ENCODE results near the gene TBX1. TPM values are rescaled to one million over a fixed set of nuclear protein-coding genes. Genes with fewer than 3 reads are reported as not detected.

The TBX1 gene
- total RNA-seq, 1 donor from 2014 or later = not detected

DNA sequence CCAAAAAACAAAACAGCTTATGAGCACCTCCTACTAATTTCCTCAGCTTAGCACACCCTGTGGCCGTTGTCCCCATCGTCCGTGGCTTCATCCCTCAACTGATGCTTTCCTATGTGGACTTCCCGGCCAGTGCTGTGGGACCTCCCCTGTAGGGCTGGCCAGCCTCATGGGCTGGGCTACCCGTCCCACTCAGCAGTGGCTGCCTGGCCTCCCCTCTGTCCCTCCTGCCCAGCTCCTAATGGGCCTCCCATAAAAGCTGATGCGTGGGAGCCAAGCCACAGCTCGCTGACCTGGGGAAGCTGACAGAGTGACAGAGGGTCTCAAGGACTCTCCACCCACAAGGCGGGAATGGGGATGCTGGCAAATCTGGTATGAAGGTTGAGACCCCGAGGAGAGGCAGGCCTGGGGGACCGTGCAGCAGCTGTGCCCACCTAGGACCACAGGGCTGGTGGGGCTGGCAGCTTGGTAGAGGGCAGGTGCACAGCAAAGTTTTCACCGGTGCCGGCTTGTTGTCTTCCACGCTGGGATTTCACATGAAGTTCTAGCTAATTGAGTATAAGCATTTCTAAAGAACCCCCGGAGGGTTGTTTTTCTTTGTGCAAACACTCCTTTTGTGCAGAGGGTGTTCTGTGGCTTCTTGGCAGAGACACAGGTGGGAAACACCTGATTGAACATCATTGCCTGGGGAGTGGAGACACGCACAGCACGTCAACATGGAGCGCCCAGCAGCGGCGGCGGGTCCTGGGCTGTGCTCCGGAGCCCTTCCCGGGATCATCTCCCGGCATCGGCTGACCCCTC is 23.2 kb downstream of the TBX1 start:
- no peak overlapping the region for H3K4me3 ChIP-seq (ENCODE audit: low read depth, low read length)
- no peak for DNase-seq (ENCODE audit: low read depth)
- TF ChIP-seq, protein P1, sequence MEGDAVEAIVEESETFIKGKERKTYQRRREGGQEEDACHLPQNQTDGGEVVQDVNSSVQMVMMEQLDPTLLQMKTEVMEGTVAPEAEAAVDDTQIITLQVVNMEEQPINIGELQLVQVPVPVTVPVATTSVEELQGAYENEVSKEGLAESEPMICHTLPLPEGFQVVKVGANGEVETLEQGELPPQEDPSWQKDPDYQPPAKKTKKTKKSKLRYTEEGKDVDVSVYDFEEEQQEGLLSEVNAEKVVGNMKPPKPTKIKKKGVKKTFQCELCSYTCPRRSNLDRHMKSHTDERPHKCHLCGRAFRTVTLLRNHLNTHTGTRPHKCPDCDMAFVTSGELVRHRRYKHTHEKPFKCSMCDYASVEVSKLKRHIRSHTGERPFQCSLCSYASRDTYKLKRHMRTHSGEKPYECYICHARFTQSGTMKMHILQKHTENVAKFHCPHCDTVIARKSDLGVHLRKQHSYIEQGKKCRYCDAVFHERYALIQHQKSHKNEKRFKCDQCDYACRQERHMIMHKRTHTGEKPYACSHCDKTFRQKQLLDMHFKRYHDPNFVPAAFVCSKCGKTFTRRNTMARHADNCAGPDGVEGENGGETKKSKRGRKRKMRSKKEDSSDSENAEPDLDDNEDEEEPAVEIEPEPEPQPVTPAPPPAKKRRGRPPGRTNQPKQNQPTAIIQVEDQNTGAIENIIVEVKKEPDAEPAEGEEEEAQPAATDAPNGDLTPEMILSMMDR (conservative IDR thresholded peaks at IDR 0.05; ENCODE audit: low read depth, low read length) = no peak

DNA sequence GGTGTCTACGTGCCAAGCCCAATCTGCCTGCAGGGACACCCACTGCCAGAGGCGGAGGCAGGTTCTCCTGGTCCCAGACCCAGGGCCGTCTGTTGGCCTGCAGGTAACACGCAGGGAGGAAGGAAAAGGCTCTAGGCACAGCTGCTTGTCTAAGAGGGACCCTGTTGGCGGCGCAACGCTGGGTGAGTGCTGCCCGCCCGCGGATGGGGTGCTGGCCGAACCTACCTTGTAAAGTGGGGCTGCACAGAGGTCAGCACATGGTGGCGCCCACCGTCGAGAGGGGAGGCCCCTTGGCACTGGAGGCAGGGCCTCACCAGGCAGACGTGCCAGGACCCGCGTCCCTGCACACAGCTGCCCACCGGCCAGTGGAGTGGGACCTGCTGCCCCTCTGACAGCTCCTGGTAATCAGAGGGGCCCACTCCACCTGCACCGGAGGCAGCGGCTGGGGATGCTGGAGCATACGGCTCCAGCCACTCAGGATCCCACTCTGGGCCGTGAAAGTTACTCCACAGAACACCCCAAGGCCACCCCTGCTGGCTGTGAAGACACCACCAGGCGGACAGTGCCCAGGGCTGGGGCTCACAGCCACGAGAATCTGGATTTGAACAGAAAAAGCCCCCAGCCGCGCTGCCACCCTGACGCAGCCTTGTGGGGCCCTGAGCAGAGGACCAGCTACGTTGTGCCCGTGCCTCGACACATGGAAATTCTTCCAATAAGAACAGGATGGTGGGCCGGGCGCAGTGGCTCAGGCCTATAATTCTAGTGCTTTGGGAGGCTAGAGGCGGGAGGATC is 24.0 kb downstream of the TBX1 start:
- no peak for DNase-seq (ENCODE audit: low read depth)
- no peak overlapping the region for H3K4me3 ChIP-seq (ENCODE audit: low read depth, low read length)
- TF ChIP-seq, protein P1 (conservative IDR thresholded peaks at IDR 0.05; ENCODE audit: low read depth, low read length) = no peak

DNA sequence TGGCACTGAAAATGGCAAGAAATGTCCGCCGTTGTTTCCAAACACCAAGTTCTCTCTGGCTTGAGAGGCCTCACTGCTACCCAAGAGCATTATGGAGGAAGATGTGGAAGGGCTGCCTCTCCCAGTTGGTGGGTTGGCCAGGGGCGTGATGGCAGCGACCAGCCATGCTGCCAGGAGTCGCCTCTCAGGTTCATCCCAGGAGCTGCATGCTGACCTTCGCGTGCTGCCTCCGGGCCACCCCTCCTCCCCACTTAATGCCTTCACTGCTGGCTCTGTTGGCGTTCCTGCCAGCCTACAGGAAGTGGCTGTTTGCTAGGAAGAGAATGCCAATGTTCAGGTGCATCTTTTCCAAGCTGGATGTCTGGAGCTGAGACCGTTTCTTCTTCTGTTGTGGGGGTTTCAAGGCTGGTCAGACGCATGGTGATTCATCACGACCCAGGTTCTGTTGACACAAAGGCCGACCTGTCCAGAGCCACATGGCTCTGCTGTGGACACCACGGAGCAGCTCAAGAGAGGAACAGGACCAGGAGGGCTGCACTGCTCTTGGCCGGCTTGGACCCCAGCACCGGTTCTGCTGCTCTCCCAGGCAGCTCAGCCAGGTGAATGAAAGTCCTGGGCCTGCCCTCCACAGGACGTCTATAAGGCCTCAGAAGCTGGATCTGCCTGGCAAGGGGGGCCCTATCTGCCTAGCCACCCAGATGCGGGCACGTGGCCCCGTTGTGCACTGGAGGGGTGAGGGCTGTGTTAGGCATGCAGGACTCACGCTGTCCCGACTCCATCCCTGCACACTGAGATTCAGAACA is 25.1 kb downstream of the TBX1 start:
- TF ChIP-seq, protein P1 (conservative IDR thresholded peaks at IDR 0.05; ENCODE audit: low read depth, low read length) = no peak
- no peak overlapping the region for H3K4me3 ChIP-seq (ENCODE audit: low read depth, low read length)
- no peak for DNase-seq (ENCODE audit: low read depth)

DNA sequence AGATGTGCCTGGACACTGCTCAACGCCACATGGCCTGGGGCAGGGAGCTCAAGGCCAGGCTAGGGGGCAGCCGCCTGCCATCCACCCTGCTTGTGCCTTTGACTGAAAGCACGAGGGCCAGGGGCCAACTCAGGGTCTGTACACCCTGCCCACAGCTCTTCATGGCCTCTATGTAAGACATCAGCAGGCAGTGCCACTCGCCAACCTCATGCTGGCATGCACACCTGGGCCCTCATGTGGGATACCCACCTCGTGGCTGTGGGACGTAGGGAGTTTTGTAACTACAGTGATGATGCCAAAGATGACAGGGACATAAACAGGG is 25.6 kb downstream of the TBX1 start:
- H3K4me3 ChIP-seq (ENCODE audit: low read depth, low read length) = no peak overlapping the region
- TF ChIP-seq, protein P1 (conservative IDR thresholded peaks at IDR 0.05; ENCODE audit: low read depth, low read length) = no peak
- no peak for DNase-seq (ENCODE audit: low read depth)

- DNase-seq (ENCODE audit: low read depth) = no peak
- H3K4me3 ChIP-seq (ENCODE audit: low read depth, low read length) = no peak overlapping the region
- TF ChIP-seq, protein P1 (conservative IDR thresholded peaks at IDR 0.05; ENCODE audit: low read depth, low read length) = no peak
Measured at GRCh38 chr22:19786959-19787848, 26.6 kb downstream of the TBX1 start.

- TF ChIP-seq, protein P1 (conservative IDR thresholded peaks at IDR 0.05; ENCODE audit: low read depth, low read length) = no peak
- H3K4me3 ChIP-seq (ENCODE audit: low read depth, low read length) = no peak overlapping the region
- no peak for DNase-seq (ENCODE audit: low read depth)
Measured at GRCh38 chr22:19787849-19788141, 27.2 kb downstream of the TBX1 start.
